IPS-11a (cell line): ENCODE measurements around the gene FCGR3A.
"Not testable (repeated sequence)": the region's sequence is repeated elsewhere in the genome, so short reads cannot be mapped to it uniquely, and the experiment has no call there.

Experiments used
- H3K4me3 ChIP-seq: one replicate; pipeline ENCODE4 v1.5.1; 2013; ENCODE audit warnings: low read depth, low read length, control low read depth

FCGR3A gene

DNA sequence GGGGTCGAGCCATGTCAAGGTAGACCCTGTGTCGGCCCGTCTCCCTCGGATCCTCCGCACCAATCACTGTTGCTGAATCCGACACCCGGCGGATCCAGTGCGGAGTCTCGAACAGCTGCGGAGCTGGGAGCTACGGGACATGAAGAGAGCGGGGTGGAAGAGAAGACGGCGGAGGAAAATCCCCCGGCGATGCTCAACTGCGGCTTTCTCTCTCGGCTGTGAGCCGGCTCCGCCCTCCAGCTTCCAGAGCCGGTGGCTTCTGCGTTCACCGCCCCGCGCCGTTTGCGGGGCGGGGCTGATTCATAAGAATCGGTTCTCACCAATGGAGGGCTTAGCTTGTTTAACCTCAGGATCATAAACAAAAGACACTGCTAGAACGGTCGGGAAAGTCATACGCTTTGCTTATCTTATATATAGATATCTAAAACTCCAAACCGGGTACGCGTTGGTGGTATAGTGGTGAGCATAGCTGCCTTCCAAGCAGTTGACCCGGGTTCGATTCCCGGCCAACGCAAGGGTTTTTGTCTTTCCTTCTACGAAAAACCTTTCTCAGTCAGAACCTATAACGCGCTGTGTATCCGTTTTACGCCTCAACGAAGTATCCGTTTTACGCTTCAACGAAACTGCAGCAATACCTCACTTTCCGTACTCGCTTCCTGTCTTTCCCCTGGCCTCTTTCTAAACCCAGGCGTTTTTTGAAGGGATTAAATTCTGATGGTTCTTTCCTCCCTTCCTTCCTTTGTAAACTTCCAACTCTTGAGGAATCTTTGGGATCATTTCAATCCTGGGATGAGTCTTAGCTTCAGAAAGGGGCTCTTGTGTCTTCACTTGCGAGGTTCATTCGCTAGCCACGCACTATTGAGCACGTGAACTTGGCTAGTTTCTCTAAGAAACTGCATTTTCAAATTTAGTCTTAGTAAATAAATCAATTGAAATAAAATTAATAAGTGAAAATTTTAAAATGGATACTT, 18.7 kb downstream of the FCGR3A start:
- H3K4me3 ChIP-seq = peak overlapping the region; percentile 73

DNA sequence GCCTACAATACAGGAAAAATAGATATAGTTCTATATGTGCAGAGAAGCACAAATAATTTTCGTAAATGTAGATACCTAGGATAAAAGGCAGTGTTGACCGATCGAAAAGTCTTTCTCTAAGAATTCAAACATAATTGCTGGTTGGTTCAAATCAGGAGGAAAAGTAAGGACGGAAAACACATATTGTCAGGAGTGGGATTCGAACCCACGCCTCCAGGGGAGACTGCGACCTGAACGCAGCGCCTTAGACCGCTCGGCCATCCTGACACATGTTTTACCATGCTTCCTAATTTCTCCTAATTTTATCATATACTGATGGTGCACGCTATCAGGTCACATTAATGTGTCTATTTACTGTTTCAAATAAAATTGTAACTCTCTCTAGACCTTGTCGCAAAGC, 19.5 kb downstream of the FCGR3A start:
- H3K4me3 ChIP-seq = peak overlapping the region; percentile 73

DNA sequence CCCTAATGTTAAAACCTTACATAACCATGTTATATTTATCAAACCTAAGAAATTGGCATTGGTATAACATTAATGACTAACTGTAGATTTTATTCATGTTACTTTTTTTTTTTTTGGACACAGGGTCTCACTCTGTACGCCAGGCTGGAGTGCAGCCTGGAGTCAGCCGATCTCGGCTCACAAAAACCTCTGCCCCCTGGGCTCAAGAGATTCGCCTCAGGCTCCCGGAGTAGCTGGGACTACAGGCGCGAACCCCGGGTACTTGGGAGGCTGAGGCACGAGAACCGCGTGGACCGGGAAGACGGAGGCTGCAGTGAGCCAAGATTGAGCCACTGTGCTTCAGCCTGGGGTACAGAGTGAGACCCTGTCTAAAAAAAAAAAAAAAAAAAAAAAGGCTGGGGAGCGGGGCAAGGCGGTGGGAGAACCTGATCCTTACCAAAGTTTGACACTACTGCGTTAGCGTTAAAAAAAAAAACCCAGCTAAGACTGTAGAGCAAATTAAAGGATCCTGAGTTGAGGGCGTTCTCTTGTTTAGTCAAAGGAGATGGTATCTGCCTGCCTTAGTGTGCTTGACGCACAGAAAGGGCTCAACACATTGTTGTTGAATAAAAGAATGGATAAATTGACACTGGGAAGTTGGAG, 20.0 kb downstream of the FCGR3A start:
- peak overlapping the region; percentile 73 for H3K4me3 ChIP-seq

GRCh38 chr1:161528550-161528949, 21.1 kb downstream of the FCGR3A start:
- H3K4me3 ChIP-seq = not testable (repeated sequence)

- not testable (repeated sequence) for H3K4me3 ChIP-seq
Observed at GRCh38 chr1:161525918-161526317, 23.7 kb downstream of the FCGR3A start.

DNA sequence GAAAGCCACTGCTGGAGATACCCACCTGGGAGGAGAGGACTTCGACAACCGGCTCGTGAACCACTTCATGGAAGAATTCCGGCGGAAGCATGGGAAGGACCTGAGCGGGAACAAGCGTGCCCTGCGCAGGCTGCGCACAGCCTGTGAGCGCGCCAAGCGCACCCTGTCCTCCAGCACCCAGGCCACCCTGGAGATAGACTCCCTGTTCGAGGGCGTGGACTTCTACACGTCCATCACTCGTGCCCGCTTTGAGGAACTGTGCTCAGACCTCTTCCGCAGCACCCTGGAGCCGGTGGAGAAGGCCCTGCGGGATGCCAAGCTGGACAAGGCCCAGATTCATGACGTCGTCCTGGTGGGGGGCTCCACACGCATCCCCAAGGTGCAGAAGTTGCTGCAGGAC, 24.3 kb downstream of the FCGR3A start:
- H3K4me3 ChIP-seq = not testable (repeated sequence)

- H3K4me3 ChIP-seq = peak overlapping the region; percentile 37
Observed at GRCh38 chr1:161524742-161525291, 24.8 kb downstream of the FCGR3A start.

GRCh38 chr1:161523817-161524741, 25.5 kb downstream of the FCGR3A start, which contains the start of gene HSPA6:
TSS of gene HSPA6 (plus strand) at chr1:161524540. CDS start at chr1:161524659, 119 bp downstream.
- H3K4me3 ChIP-seq = peak within 1 kb of the TSS; percentile 65

DNA sequence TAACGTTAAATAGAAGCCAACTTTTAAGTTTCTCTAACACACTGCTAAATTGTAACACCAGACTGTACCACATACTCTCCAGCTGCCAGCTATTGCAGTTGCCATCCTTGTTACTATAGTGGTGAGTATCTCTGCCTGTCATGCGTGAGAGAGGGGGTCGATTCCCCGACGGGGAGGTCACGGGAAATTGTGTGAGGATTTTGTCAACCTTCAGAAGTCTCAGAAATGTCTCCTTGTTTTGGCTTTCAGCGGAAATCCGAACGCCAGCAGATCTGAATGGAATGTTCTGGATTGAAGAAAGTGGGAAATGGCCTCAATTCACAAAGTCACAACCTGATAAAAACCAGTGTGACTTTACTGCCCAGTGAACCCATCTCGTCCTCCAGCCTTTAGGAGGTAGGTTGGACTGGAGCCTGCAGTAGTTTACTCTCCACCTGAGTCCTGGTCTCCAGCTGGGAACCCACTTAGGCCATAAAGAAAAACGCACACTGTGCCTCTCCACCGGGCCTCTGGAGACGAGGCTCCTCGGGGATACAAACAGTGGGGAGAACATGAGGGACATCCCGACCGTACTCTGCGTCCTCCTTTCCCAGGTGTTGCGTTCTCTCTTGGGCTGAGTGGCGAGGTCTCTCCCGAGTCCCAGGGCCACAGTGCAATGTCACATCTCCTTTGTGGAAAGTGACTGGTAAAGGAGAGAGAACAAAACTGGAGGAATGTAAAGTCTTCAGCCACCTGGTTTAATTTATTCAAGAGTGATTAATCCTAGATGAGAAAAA, 26.4 kb downstream of the FCGR3A start:
- H3K4me3 ChIP-seq = not testable (repeated sequence)

DNA sequence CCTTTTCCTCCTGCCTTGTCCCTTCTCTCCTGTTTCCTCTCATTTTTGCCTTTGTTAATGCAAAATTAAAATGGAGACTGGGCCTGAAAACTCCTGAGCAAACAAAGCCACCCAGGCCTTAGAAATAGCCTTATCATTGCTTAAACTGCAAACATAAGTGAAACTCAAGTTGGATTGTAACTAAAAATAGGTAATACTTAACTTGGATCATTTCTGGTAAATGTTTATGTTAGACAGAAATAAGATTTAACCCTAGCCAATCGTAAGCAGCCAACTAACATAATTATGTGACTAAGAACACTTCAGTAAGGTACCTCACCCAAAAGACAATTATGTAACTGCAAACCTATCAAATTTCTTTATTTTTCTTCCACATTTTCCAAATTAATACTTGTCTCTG, 35.7 kb downstream of the FCGR3A start:
- not testable (repeated sequence) for H3K4me3 ChIP-seq

GRCh38 chr1:161513448-161513780, 36.2 kb downstream of the FCGR3A start:
- H3K4me3 ChIP-seq = not testable (repeated sequence)

GRCh38 chr1:161512636-161513447, 36.8 kb downstream of the FCGR3A start:
- H3K4me3 ChIP-seq = not testable (repeated sequence)

DNA sequence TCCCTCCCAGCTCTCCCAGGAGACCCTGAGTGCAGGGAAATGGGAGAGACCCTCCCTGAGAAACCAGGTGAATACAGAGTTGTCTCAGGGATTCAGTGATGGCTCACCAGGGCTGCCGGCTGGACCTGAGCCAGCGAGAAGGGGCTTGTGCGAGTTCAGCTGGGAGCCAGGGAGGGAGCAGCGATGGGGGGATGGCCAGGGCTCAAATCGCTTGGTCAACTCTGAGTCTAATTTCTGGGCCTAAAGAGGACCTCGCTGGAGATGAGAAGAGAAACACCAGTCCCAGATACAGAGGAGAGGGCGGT, 37.9 kb downstream of the FCGR3A start:
- H3K4me3 ChIP-seq = no peak overlapping the region

DNA sequence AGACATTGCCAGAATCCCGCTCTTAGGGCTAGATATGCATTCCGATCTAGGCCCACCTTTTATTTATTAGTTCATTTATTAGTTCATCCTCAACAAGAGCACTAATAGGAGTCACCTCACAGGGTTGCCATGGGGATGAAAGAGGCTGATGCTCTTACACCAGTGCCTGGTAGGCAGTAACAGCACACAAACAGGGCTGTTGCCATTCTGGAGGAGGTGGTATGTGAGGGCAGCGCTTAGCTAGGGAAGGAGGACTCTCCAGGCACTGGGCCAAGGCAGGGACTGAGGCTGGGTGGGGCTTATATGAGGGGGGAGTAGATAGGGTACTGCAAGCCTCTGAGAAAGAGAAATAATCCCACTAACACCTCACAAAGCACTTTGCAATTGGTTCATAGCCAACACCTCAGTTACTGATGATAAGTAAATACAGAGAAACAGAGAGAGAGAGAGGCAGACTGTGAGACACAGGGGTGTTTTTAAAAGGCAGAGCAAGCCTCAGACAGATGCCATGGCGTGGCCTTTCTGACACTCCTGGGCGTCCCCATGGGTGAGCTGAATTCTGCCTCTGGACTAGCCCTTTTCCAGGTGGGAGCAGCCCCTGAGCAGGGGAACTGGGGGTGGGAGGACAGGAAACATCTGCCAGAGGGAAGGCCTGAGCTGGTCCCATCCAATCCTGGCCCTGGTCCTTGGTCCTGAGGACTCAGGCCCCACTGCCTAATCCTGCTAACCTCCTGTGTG, 38.4 kb downstream of the FCGR3A start:
- no peak overlapping the region for H3K4me3 ChIP-seq

DNA sequence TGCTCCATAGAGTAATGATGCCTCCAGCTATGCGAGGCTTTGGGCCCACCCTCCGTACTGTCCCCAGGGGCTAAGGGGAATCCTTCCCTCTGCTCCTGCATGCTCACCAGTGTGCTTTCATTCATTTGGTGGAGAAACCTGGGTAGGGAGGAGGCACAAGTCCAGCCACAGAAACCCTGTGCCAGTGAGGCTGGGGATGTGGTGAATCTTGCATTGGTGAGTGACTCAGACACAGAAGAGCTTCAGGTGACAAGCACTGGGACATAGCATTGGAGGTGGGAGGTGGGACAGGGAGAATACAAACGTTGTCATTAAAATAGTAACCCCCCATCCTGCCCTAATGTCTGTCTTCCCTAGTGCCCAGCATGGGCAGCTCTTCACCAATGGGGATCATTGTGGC, 39.1 kb downstream of the FCGR3A start:
- no peak overlapping the region for H3K4me3 ChIP-seq

DNA sequence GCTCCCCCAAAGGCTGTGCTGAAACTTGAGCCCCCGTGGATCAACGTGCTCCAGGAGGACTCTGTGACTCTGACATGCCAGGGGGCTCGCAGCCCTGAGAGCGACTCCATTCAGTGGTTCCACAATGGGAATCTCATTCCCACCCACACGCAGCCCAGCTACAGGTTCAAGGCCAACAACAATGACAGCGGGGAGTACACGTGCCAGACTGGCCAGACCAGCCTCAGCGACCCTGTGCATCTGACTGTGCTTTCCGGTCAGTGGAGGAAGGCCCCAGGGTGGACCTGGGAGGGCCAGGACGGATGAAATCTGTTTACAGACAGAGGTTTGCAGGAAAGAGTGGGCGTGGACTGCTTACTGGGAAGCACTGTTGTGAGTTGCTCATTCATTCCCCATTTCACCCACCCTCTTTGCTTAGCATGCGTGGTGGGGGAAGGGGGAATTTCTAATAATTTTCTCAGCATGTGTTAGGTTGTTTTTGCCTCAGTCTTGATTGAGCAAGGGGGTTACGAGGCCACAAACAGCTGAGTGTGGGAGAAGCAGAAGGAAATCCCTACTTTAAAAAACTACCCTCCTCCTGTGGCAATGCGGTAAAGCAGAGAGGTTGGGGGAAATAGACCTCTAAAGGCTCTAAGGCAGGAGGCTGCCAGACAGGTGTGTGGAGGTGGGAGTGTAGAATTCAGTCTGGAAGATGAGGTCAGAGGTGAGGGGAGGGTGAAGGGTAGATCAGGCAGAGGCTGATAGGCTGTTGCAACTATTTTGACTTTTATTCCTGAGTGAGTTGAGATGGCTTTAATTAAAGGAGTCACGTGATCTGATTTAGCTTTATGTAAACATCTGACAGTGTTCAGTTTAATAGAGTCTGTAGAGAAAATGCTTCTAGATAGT, 43.0 kb downstream of the FCGR3A start:
- no peak overlapping the region for H3K4me3 ChIP-seq

- no peak overlapping the region for H3K4me3 ChIP-seq
Observed at GRCh38 chr1:161505686-161506085, 43.9 kb downstream of the FCGR3A start.

DNA sequence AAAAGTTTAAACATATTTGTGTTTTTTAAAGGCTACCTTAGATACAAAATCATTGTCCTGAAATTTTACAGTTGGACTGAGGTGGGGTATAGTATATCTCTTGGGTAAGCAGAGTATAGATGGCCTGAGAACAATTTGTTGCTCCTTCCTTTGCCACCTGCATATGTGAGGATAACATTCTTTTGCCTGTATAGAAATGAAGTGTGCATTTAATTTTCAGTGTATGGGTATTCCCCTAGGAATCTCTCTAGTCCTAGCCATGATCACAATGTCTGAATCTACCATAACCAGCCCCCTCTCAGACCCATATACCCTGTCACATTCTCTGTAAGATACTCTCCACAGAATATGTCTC, 46.2 kb downstream of the FCGR3A start:
- no peak overlapping the region for H3K4me3 ChIP-seq
